ENCODE results near the gene DDX10. TPM values are rescaled to one million over a fixed set of nuclear protein-coding genes. Genes with fewer than 3 reads are reported as not detected.

DDX10 gene
- total RNA-seq, 1 donor from 2014 or later = 27.7 TPM

DNA sequence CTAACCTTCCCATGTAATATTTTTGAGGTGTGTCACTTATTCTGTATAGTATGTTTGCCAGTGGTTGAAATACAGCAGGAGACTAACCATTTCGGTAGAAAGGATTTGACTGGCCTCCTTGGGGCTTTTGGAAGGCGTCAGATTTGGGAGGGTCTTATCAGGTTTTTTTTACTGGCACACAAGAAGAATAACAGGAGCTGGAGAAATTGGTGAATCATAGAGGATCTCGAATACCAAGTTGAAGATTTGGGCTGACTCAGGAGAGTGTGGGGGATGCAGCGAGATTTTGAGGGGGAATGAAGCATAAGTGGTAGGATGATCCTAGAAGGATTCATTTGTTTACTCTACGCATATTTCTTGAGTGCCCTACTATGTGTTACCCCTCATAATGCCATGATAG lies 200.5 kb downstream of the DDX10 start:
- DNase-seq (ENCODE audit: low spot score) = no peak

DNA sequence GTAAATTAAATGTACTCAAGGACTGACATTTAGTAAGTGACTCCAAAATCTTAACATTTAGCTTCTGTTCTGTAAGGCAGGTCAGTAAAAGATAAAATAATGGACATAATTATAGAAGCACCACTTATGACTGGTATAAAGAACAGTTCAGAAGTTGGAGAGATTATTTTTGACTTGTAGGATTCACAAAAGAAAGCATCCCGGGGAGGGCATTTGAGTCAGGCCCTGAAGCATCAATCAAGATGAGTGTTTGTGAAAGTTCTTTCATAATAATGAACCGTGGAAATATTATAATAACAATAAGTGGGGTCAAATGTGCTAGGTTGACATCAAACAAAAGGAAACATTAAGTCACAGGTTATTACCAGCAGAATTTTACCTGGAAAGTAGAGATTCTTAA lies 201.9 kb downstream of the DDX10 start:
- DNase-seq (ENCODE audit: low spot score) = no peak

DNA sequence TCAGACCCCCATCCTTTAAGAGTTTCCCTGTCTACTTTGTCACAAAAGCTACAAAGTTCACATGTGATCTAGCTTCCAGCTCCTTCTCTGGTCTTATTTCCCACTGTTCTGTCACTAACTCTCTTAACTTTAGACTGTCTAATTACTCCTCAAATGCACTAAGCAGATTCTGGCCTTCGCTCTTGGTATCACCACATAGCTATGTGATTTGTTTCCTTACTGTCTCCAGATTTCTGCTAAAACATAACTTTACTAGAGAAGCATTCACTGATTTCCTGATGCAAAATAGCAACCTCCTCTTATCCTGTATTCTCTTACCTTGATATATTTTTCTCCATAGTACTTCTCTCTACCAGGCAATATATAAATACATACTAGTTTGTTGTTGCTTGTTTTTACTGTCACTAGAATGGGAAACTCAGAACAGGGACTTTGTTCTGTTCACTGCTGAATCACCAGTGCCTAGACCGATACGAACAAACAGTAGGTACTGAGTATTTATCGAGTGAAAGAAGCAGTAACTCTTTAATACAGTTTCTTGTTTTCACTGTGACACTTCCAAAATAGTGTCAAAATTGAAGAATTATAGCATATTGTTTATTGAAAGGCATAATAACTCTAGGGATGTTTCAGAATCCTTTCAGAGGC lies 205.6 kb downstream of the DDX10 start:
- DNase-seq (ENCODE audit: low spot score) = no peak

DNA sequence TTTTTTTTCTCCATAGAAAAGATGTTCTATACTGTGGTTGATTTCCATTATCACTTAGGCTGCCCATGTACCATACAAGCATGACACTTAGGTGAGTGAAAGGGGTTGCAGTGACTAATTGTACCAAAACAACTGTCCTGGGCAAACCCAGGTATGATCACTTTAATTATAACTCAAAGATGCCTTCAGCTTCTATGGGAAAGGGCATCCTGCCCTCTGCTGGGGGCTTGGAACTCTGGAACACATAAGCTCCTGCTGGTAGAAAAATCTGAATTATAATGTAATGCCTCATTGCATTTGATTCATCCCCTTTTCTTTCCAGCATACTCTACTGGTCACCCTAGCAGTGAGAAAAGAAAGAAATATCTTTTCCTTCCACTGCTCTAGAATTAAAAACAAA lies 206.3 kb downstream of the DDX10 start:
- no peak for DNase-seq (ENCODE audit: low spot score)

DNA sequence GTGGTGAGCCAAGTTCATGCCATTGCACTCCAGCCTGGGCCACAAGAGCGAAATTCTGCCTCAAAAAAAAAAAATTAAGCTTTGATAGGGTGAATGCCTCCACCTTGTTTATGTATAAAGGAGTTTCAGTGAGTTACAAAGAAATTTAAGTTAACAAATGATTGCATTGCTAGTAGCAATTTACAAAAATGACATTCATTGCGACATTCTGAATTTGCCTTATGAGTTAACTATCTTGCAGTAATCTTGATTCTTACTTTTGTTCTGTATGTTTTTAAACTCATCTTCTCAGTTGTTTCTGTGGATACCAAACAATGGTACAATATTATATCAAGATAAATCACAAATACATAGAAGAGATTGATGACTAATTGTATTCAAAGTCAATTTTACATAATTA lies 207.0 kb downstream of the DDX10 start:
- no peak for DNase-seq (ENCODE audit: low spot score)

DNA sequence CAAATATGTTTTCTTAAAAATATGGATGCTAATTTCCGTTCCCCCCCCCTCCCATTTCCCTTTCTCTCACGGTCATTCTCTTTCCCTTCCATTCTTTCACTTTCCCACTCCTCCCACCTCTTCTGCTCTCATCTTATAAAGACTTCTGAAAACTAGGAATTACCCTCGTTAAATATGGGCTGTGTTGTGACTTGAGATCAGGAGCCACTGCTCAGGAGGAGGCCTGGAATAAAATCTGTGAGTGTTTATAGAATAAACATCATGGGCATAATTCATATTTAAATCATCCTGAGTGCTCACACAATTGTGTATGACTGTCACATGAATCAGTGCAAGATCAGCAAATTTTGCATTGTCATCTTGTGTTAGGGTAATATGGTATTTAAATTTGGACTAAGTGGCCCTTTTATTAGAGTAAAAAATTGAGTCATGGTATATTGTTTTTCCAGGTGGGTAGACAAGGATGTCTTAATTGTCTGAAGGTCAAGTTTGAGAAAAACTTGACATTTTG lies 208.0 kb downstream of the DDX10 start:
- DNase-seq (ENCODE audit: low spot score) = no peak

DNA sequence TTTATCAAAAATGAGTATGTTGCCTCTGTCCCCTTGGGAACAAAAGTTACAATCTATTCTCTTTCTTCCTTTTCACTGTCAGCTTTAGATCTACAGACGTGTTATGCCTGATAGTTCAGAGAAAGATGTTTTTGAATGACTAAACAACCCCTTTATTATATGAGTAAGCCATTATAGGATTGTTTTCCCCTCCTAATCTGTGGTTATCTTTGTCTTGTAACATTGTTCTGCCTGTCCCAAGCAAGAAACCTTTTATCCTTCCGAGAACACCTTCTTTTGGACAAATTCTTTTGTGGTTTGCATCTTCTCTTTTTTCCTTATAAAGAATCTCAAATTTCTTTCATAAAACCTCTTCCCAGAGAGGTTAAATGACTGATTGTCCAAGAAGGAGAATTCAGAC lies 208.4 kb downstream of the DDX10 start:
- DNase-seq (ENCODE audit: low spot score) = no peak

DNA sequence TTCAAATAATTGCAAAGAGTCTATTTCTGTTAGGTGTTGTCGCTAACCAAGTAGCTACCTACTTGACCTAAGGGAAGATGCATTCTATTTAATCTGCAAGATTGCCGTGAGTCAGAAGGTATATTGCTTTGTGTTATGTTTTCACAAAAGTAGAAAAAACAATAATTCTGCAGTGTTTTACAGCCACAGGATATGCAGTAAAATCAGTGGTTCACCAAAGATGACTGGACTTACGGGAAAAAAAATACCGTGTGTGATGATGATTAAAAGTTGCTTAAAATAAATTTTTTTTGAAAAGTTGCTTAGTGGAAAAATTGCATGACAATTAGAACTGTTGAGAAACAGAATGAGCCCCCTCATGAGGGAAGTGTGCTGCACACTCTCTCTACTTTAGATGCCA lies 209.1 kb downstream of the DDX10 start:
- DNase-seq (ENCODE audit: low spot score) = no peak

DNA sequence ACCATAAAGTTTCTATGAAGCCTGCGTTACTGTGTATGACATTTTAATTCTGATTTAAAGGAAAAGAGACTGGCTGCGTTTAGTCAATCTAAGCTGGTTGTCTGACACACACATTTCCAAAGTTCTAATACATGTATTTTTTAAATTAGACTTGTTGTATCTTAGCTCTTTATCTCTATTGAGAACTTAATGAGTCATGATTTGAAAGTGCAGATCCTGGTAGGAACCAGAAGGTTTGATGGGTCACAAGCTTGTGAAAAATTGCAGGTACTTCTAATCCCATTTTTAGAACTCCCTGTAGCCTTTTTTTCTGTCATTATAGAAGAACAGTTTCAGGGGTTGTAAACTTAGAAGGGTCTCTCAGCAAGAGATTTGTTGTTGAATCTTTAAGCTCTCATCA lies 210.3 kb downstream of the DDX10 start:
- no peak for DNase-seq (ENCODE audit: low spot score)

DNA sequence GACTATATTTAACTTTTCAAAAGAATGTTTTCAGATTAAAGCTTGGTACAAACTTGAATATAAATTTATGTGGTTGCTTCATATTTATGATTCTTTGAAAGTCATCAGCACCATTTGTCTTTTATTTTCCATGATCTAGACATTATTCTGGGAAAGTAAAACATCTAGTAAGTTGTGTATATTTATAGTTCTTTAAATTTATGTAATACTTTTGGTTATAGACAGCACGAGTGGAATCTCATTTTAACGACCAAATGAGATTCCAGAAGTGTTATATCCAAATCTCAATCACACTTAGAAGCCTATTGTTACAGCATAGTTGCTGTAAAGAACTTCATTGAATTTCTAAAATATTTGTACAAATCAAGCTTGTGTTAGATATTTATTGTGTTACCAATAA lies 212.3 kb downstream of the DDX10 start:
- no peak for DNase-seq (ENCODE audit: low spot score)

DNA sequence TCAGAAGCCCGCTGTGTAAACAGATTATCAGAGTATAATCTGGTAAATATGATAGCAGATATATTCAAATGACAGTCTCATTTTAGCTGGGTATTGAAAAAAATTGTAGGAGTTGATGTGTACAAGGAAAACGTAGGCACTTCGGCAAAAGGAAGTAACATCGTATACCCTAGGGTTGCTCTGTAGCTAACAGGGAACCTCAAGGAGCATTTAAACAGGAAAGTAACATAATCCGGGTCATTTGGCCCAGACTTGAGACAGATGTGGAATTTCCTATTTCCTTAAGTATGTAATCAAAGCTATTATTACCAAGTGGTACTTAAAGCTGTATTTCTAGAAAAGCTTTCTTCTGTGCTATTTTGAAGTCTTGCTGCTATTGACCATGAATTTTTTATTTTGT lies 215.6 kb downstream of the DDX10 start:
- DNase-seq (ENCODE audit: low spot score) = no peak

DNA sequence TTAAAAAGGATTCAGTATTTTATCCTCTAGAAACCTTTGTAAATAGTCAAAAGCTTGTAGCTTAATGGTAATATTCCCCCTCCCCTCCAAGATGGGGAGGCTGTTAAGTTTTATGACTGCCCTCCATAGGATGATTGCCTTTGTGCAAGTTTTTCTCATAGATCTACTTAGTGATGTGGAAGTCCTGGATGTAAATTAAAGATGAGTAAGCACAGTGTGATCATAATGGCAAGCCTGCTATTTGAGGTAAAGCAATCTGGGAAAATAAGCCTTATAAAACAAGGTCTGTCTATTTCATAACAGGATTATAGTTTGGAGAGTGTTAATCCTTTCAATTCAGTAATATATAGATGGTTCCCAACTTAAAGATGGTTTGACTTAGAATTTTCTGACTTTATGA lies 216.3 kb downstream of the DDX10 start:
- no peak for DNase-seq (ENCODE audit: low spot score)

DNA sequence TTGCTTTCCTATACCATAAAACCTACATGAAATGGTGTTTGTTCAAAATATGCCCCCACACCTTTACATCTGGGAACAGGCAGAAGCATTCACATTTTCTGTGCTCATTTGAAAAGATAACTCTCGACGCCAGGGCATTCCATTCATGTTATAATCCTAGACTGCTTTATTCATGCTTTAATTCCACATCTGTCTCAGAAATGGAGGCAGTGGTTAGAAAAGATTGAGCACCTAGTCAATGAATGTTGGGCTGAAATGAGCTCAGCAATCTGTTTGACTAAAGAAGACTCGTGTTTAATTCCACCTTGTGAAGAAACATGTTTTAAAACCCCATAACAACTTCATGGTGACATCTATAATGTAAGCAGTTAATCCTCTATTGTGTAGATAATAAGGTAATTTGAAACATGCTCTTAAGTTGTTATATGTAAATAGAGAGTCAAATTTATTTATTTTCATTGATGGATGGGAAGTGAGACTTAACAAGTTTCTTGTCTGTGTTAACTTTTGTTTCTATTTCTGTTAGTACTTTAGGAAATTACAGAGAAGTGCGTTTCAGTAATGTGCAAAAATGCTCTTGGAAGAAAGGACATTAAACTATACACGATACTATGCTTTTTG lies 217.5 kb downstream of the DDX10 start:
- DNase-seq (ENCODE audit: low spot score) = no peak

DNA sequence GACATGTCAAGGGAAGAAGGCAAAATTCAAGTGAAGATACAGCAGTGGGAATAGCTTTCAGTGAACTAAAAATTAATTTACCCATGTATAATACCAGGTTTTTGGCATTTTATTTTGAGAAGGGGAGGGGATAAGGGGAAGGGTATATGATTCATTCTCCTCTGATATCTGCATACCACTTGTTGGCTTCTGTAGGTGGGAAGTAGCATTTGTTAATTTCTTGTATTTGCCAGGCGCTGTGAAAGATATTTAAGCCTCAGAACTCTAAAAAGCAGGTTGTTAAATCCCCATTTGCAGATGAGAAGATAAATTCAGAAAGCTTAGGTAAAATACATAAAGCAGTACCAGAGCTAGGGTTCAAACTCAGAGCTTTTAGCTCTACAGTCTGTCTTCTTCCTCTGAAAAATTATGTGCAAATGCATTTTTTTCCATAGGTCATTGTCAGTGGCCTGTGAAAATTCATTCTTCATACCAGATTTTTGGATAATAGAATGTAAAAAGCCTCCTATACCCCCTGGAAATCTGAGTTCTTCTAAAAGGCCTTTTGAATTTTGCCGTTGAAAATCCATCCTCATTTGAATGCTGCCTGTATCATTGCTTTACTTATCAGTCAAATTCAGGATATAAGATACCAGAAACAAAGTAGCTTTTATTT lies 221.3 kb downstream of the DDX10 start:
- DNase-seq (ENCODE audit: low spot score) = no peak

DNA sequence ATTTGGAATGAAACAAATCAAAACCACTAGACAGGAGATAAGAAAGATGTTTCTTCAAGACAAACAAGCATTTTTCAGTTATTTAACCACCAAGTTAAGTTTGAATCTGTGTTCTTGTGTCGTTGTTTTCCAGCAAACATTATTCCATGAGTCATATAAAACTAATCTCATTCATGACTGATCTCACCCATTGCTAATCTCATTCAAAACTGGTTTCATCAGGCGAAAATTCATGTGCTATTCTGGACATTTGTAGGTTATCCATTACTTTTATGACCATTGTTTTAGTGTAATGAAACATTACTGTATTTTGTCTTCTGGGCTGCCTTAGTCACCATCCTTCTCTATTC lies 221.8 kb downstream of the DDX10 start:
- DNase-seq (ENCODE audit: low spot score) = no peak

DNA sequence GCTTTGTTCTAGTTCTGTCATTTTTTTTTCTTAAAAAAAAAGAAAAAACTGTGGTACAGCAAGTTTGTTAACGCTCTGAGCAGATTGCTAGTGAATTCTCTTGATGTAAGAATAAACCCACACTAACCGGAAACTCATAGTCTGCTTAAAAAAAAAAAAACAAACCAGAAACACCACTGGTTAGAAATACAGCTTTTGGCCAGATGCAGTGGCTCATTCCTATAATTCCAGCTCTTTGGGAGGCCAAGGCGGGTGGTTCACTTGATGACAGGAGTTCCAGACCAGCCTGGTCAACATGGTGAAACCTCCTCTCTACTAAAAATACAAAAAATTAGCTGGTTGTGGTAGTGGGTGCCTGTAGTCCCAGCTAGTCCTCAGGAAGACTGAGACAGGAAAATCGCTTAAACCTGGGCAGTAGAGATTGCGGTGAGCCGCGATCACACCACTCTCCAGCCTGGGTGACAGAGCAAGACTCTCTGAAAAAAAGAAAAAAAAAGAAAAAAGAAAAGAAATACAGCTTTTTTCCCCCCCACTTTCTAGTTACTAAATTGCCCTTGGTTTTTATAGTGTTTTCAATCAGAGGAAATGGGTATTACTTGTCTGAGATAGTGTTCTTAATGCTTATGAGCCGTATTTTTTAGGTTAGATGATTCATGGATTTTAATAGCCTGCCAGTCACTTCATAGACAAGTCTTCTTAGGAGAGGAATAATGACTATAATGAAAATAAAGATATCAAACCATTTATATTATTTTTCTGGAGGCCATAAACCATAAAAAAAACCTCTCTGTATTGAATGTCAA lies 222.8 kb downstream of the DDX10 start:
- no peak for DNase-seq (ENCODE audit: low spot score)

DNA sequence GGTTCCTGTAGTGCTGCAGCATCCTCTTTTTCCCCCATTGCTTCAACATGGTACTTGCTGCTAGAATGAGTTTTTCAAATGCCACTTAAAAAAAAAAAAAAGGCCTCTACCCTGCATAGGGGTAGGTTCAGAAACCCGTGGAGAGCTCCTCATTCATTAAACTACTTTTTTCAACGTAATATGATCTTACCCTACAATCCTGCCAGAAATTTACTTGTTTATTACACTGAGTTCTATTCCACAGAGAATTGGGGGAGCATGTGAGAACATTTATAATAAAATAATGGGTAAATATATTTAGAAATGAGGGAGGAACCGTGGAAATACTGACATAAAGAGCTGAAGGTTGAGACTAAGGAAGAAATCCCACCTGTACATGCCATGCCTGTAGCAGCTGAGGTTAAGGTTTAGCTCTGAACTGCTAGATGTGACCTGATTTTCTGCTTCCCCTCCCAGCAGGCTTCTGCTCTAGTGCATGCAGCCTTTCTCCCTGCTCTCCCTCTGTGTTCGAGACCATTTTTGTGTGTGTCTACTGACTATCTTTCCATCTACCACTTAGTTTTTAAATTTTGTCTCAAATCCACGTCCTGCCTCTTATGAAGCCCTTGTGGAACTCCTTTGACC lies 225.7 kb downstream of the DDX10 start:
- no peak for DNase-seq (ENCODE audit: low spot score)

DNA sequence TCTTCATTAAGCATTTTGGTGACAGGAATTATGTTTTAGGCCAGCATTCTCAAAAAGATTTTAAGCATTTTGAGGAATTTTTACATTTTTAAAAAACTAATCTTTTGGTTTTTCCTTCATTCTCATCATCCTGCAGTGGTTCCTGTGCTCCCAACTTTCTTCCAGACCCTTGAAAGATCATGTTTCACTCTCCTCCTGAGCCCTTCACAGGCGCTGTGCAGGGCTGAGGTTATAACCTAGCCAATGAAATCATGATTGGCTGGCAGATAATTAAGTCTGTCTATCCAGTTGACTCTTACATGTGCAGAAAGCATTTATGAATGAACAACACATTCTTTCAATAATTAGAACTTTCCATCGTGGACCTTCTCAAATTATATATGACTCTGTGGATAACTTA lies 226.3 kb downstream of the DDX10 start:
- DNase-seq (ENCODE audit: low spot score) = no peak

DNA sequence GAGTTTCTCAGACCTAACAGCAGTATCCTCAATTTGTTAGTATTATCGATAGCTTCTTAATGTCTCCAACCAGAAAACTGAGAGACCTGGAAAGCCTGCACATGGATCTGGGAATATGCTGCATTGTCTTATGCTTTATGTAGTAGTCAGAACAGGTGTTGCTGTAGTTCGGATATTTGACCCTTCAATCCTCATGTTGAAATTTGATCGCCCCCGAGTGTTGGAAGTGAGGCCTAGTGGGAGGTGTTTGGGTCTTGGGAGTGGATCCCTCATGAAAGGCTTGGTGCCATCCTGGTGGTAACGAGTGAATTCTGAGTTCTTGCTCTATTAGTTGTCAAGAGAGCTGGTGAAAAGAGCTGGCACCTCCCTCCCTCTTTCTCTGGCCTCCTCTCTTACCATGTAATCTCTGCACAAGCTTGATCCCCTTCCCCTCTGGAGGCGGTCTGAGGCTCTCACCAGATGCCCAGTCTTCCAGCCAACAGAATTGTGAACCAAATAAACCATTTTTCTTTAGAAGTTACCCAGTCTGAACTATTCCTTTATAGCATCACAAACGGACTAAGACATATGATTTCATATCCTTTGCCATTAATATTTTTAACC lies 227.1 kb downstream of the DDX10 start:
- DNase-seq (ENCODE audit: low spot score) = no peak

DNA sequence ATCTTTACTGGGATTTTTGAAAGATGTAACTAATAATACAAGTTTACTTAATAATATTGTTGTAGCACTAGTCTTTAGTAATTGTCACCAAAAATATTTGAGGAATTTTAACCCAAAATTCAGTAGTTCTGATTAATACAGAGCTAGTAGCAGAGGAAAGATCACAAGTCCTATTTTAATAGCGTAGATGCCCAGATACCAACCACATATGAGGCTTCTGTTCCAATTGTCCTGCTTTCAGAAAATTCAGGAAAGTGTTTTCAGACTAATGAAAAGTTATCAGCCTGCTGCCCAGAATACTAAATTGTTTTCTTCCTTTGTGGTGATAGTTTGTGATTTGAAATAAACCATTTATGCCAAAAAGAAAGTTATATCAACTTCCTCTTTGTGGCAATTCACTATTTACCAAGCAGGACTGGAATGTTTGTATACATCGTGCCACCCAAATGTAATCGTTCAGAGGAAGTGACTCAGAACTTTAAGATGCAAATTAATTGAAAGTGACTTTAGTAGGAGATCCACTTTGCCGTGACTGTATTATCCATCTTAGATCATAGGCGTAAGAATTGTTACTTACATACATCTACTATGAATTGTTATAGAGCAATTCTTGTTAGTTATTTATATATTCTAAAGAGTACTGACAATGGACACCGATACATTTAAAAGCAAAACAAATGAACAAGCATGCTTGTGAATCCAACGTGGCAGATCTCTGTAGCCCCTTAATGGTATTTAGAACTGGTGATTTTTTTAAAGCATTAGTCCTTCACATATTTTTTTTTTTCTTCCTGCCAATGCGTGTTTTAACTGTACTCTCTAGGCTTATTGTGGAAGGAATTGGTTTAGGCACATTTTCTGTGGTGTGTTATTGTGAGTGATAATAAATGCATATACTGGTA lies 231.0 kb downstream of the DDX10 start:
- DNase-seq (ENCODE audit: low spot score) = no peak

Data from mesenteric fat pad (tissue), 1 donor.